Measurements from ENCODE around the gene PEX3. TPM values are rescaled to one million over a fixed set of nuclear protein-coding genes. Genes with fewer than 3 reads are reported as not detected.

Gene PEX3
- polyA plus RNA-seq, 3 donors: 3.2 to 6.9 (median 5.2) TPM

GRCh38 chr6:143471822-143472221 is 21.2 kb downstream of the PEX3 start:
- TF ChIP-seq, protein P1, sequence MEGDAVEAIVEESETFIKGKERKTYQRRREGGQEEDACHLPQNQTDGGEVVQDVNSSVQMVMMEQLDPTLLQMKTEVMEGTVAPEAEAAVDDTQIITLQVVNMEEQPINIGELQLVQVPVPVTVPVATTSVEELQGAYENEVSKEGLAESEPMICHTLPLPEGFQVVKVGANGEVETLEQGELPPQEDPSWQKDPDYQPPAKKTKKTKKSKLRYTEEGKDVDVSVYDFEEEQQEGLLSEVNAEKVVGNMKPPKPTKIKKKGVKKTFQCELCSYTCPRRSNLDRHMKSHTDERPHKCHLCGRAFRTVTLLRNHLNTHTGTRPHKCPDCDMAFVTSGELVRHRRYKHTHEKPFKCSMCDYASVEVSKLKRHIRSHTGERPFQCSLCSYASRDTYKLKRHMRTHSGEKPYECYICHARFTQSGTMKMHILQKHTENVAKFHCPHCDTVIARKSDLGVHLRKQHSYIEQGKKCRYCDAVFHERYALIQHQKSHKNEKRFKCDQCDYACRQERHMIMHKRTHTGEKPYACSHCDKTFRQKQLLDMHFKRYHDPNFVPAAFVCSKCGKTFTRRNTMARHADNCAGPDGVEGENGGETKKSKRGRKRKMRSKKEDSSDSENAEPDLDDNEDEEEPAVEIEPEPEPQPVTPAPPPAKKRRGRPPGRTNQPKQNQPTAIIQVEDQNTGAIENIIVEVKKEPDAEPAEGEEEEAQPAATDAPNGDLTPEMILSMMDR (IDR thresholded peaks at IDR 0.05): no peak
- no peak overlapping the region for H3K4me2 ChIP-seq (replicated peaks; ENCODE audit: extremely low read depth, low read length, poor library complexity, severe bottlenecking)
- Mint-ChIP-seq H3K36me3 (peaks cover 36 to 49% of the 10 kb centered on the region in 2 donors), H3K4me1 (peaks cover 5% of the 10 kb centered on the region), H3K27me3 (ENCODE audit: low read depth in 3 of 3) (no peaks in the 10 kb centered on the region), H3K4me3 (no peak overlapping the region), H3K27ac (no peak overlapping the region), H3K9me3 (no peaks in the 10 kb centered on the region)
- intact Hi-C loops (cut with micrococcal nuclease): no loop called here
- H3K4me1 ChIP-seq (ENCODE audit: control insufficient read depth in 1 of 2, insufficient read depth in 2 of 2, low read length in 2 of 2): no peaks in the 10 kb centered on the region
- DNase-seq: no peak
- no peak overlapping the region for H3K27ac ChIP-seq (ENCODE audit: low read depth in 1 of 2, low read length in 2 of 2)
- H3K9me3 ChIP-seq (replicated peaks in 1 of 2; ENCODE audit: control insufficient read depth in 1 of 2, insufficient read depth in 1 of 2, low read length in 2 of 2): no peaks in the 10 kb centered on the region
- no peaks in the 10 kb centered on the region for H4K20me1 ChIP-seq (ENCODE audit: insufficient read depth, low read length)
- no peak overlapping the region for H3K4me3 ChIP-seq (replicated peaks in 1 of 3; ENCODE audit: low read depth in 2 of 3, low read length in 3 of 3)
- H2AFZ ChIP-seq (ENCODE audit: insufficient read depth, low read depth, low read length, poor library complexity, severe bottlenecking): no peak overlapping the region
- no peaks in the 10 kb centered on the region for H3K79me2 ChIP-seq (ENCODE audit: insufficient read depth, low read length)
- no peaks in the 10 kb centered on the region for H3K27me3 ChIP-seq (ENCODE audit: control insufficient read depth in 2 of 2, insufficient read depth in 2 of 2, low read length in 2 of 2)
- WGBS (ENCODE audit: insufficient coverage): no CpG with 5 or more reads among the region's 1 CpG
- H3K36me3 ChIP-seq (replicated peaks in 1 of 2; ENCODE audit: control insufficient read depth in 1 of 2, insufficient read depth in 2 of 2, low read length in 2 of 2): peaks cover 12 to 39% of the 10 kb centered on the region in 2 donors
- no peak overlapping the region for H3K9ac ChIP-seq (ENCODE audit: insufficient read depth, low read length, poor library complexity, severe bottlenecking)

- peaks cover 6% of the 10 kb centered on the region for H3K4me1 Mint-ChIP-seq
- H3K4me3 Mint-ChIP-seq: no peak overlapping the region
- WGBS (ENCODE audit: insufficient coverage): 100% methylated on average over 1 of the region's 1 CpG
- Histone ChIP-seq H3K4me1 (ENCODE audit: control insufficient read depth in 1 of 2, insufficient read depth in 2 of 2, low read length in 2 of 2) (no peaks in the 10 kb centered on the region), H3K4me3 (replicated peaks in 1 of 3; ENCODE audit: low read depth in 2 of 3, low read length in 3 of 3) (no peak overlapping the region), H3K9ac (ENCODE audit: insufficient read depth, low read length, poor library complexity, severe bottlenecking) (no peak overlapping the region), H3K79me2 (ENCODE audit: insufficient read depth, low read length) (no peaks in the 10 kb centered on the region), H3K4me2 (replicated peaks; ENCODE audit: extremely low read depth, low read length, poor library complexity, severe bottlenecking) (no peak overlapping the region), H3K27me3 (ENCODE audit: control insufficient read depth in 2 of 2, insufficient read depth in 2 of 2, low read length in 2 of 2) (no peaks in the 10 kb centered on the region), H3K27ac (ENCODE audit: low read depth in 1 of 2, low read length in 2 of 2) (no peak overlapping the region), H3K36me3 (replicated peaks in 1 of 2; ENCODE audit: control insufficient read depth in 1 of 2, insufficient read depth in 2 of 2, low read length in 2 of 2) (peaks cover 12 to 39% of the 10 kb centered on the region in 2 donors), H2AFZ (ENCODE audit: insufficient read depth, low read depth, low read length, poor library complexity, severe bottlenecking) (no peak overlapping the region), H3K9me3 (replicated peaks in 1 of 2; ENCODE audit: control insufficient read depth in 1 of 2, insufficient read depth in 1 of 2, low read length in 2 of 2) (no peaks in the 10 kb centered on the region), H4K20me1 (ENCODE audit: insufficient read depth, low read length) (no peaks in the 10 kb centered on the region)
- H3K27ac Mint-ChIP-seq: no peak overlapping the region
- no peaks in the 10 kb centered on the region for H3K27me3 Mint-ChIP-seq (ENCODE audit: low read depth in 3 of 3)
- DNase-seq: no peak
- H3K9me3 Mint-ChIP-seq: peaks cover 0 to 1% (median 0%) of the 10 kb centered on the region in 7 donors
- intact Hi-C loops (cut with micrococcal nuclease): no loop called here
- peaks cover 37 to 50% of the 10 kb centered on the region in 2 donors for H3K36me3 Mint-ChIP-seq
- TF ChIP-seq, protein P1 (IDR thresholded peaks at IDR 0.05): no peak
Observed at GRCh38 chr6:143476545-143476944, 25.9 kb downstream of the PEX3 start.

Data from CD14-positive monocyte (primary cell).